ENCODE measurements around the gene PDK1. TPM values are rescaled to one million over a fixed set of nuclear protein-coding genes. Genes with fewer than 3 reads are reported as not detected.
"Not testable (repeated sequence)": the region's sequence is repeated elsewhere in the genome, so short reads cannot be mapped to it uniquely, and the experiment has no call there.

PDK1 gene
- 10 to 100 TPM; 18.3 to 22.9 (median 19.5) TPM for total RNA-seq

GRCh38 chr2:172555522-172556283, at the start of gene PDK1:
PDK1 (plus strand) TSS chr2:172556090; CDS start chr2:172556151, 61 bp downstream.
- no peaks in the 10 kb centered on the region for H3K27me3 Mint-ChIP-seq (ENCODE audit: low read depth)
- DNase-seq (peak; percentile 88), ATAC-seq (peak; percentile 94 to 95)
- H3K9me3 Mint-ChIP-seq = no peaks in the 10 kb centered on the region
- peak within 1 kb of the TSS; percentile 94 for H3K4me3 Mint-ChIP-seq
- peaks cover 53% of the 10 kb centered on the region for H3K4me1 Mint-ChIP-seq (ENCODE audit: low read depth)
- H3K36me3 Mint-ChIP-seq (ENCODE audit: insufficient read depth) = peaks cover 5% of the 10 kb centered on the region

DNA sequence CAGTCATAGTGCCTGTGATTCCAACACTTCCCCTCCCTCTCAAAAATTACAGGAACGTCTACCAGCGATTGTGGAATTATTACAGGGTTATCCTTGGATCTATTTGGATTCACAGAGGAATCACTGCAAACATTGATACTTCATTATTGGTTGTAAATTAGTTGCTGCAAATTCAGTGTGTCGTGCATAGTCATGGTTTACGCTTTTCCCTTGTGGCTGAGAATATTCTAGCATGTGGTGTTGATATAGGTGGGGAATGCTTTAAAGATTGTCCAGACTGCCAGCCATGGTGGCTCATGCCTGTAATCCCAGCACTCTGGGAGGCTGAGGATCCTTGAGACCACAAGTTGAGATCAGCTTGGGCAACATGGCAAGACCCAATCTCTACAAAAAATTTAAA, 48.7 kb upstream of the PDK1 start:
- Mint-ChIP-seq H3K9me3 (peaks cover 5% of the 10 kb centered on the region), H3K36me3 (ENCODE audit: insufficient read depth) (peaks cover 35% of the 10 kb centered on the region)

DNA sequence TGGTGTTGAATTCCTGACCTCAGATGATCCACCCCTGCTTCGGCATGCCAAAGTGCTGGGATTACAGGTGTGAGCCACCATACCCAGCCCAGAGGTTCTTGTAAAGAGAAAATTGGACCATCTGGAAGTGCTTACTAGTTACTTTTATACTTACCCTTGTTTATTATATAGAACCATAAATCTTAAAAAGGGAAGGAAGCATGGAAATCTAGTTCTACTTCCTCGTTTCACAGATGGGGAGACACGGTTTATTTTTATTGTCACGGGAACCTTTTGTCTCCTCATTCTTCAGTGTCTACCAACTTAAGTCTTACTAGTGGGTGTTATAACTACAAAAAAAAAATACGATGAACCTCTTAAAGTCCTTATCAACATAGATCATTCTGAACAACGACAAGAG, 45.8 kb upstream of the PDK1 start:
- Mint-ChIP-seq H3K4me3 (peak overlapping the region; percentile 17), H3K4me1 (ENCODE audit: low read depth) (peaks cover 29% of the 10 kb centered on the region), H3K36me3 (ENCODE audit: insufficient read depth) (peaks cover 28% of the 10 kb centered on the region), H3K27me3 (ENCODE audit: low read depth) (no peaks in the 10 kb centered on the region), H3K9me3 (peaks cover 26% of the 10 kb centered on the region)
- ATAC-seq (no peak), DNase-seq (no peak)

More for the DNA sequence above, 48.7 kb upstream of the PDK1 start:
- no peaks in the 10 kb centered on the region for H3K27me3 Mint-ChIP-seq (ENCODE audit: low read depth)
- no peak for DNase-seq
- no peak for ATAC-seq
- H3K4me3 Mint-ChIP-seq = no peak overlapping the region
- H3K4me1 Mint-ChIP-seq (ENCODE audit: low read depth) = peaks cover 30% of the 10 kb centered on the region

DNA sequence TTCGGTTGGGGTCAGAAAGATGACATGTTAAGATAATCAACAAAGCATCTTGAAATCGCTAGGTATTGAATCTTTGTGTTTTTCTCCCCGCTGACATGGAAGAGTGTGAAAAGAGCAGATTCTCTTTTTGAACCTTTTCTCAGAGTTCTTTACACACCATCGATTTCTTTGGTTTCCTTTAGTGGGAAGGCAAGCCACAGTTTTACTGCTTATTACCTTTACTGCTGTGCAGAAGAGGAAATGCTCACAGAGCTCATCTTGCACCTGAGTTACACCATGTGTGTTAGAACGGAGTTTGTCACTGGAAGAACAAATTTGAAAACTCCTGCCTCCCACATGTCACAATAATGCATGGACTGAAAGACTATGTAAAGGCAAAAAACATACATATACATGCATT, 45.3 kb upstream of the PDK1 start:
- H3K4me1 Mint-ChIP-seq (ENCODE audit: low read depth) = peaks cover 29% of the 10 kb centered on the region
- ATAC-seq = no peak
- peaks cover 26% of the 10 kb centered on the region for H3K9me3 Mint-ChIP-seq
- peaks cover 24% of the 10 kb centered on the region for H3K36me3 Mint-ChIP-seq (ENCODE audit: insufficient read depth)
- peak overlapping the region; percentile 17 for H3K4me3 Mint-ChIP-seq
- DNase-seq = no peak
- H3K27me3 Mint-ChIP-seq (ENCODE audit: low read depth) = no peaks in the 10 kb centered on the region

DNA sequence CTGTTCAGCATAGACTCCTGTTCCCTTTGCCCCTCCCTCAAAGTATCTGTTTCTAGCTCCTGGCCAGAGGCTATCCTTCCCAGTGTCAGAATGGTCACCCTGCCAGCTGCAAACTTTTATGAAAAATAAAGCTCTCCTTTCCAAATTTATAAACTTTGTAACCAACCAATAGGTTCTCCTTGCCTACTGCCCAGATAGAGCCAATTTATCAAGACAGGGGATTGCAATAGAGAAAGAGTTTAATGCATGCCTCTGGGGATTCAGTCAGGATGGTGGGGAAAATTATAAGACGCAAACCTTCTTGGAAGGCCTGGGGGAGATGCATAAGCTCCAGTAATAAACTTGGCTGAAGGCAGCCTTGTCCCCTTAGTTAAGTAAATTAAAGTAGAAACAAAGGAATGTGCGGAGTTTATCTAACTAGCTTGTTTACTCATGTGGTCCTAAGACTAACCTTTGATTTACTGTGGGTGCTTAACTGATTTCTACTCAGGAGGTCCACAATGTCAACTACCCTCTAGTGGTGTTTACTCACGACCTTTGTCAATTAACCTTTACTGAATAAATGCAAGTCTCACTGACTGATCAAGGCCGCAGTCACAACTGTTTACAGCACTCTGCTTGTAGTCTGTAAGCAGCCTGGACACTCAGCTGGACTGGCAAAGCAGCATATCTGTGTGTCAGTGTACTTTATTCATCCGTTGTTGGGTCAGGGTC, 42.9 kb upstream of the PDK1 start:
- ATAC-seq = no peak
- H3K36me3 Mint-ChIP-seq (ENCODE audit: insufficient read depth) = peaks cover 14% of the 10 kb centered on the region
- peaks cover 26% of the 10 kb centered on the region for H3K9me3 Mint-ChIP-seq

GRCh38 chr2:172513524-172513900, 42.4 kb upstream of the PDK1 start:
- H3K4me1 Mint-ChIP-seq (ENCODE audit: low read depth) = peaks cover 22% of the 10 kb centered on the region
- ATAC-seq = no peak
- H3K4me3 Mint-ChIP-seq = no peak overlapping the region
- H3K27me3 Mint-ChIP-seq (ENCODE audit: low read depth) = no peaks in the 10 kb centered on the region
- peaks cover 26% of the 10 kb centered on the region for H3K9me3 Mint-ChIP-seq
- H3K36me3 Mint-ChIP-seq (ENCODE audit: insufficient read depth) = peaks cover 13% of the 10 kb centered on the region
- no peak for DNase-seq

More for the DNA sequence above, 42.9 kb upstream of the PDK1 start:
- Mint-ChIP-seq H3K27me3 (ENCODE audit: low read depth) (no peaks in the 10 kb centered on the region), H3K4me3 (no peak overlapping the region), H3K4me1 (ENCODE audit: low read depth) (peaks cover 27% of the 10 kb centered on the region)
- DNase-seq = no peak

GRCh38 chr2:172513935-172514586, 41.8 kb upstream of the PDK1 start:
- Mint-ChIP-seq H3K4me1 (ENCODE audit: low read depth) (peaks cover 21% of the 10 kb centered on the region), H3K4me3 (no peak overlapping the region), H3K9me3 (peaks cover 26% of the 10 kb centered on the region), H3K36me3 (ENCODE audit: insufficient read depth) (peaks cover 11% of the 10 kb centered on the region), H3K27me3 (ENCODE audit: low read depth) (no peaks in the 10 kb centered on the region)
- ATAC-seq (no peak), DNase-seq (no peak)

- DNase-seq = no peak
- Mint-ChIP-seq H3K4me1 (ENCODE audit: low read depth) (peaks cover 6% of the 10 kb centered on the region), H3K9me3 (peaks cover 41% of the 10 kb centered on the region), H3K4me3 (no peak overlapping the region), H3K36me3 (ENCODE audit: insufficient read depth) (peaks cover 18% of the 10 kb centered on the region), H3K27me3 (ENCODE audit: low read depth) (no peaks in the 10 kb centered on the region)
- ATAC-seq = no peak
Measured at GRCh38 chr2:172516299-172516698, 39.6 kb upstream of the PDK1 start.

- Mint-ChIP-seq H3K36me3 (ENCODE audit: insufficient read depth) (peaks cover 14% of the 10 kb centered on the region), H3K9me3 (peaks cover 24% of the 10 kb centered on the region), H3K27me3 (ENCODE audit: low read depth) (no peaks in the 10 kb centered on the region), H3K4me1 (ENCODE audit: low read depth) (peaks cover 2% of the 10 kb centered on the region), H3K4me3 (no peak overlapping the region)
- no peak for DNase-seq
- no peak for ATAC-seq
Measured at GRCh38 chr2:172518995-172519394, 36.9 kb upstream of the PDK1 start.

GRCh38 chr2:172525601-172526000, 30.3 kb upstream of the PDK1 start:
- H3K4me3 Mint-ChIP-seq = no peak overlapping the region
- DNase-seq (no peak), ATAC-seq (no peak)
- H3K27me3 Mint-ChIP-seq (ENCODE audit: low read depth) = no peaks in the 10 kb centered on the region
- H3K36me3 Mint-ChIP-seq (ENCODE audit: insufficient read depth) = peaks cover 22% of the 10 kb centered on the region
- no peaks in the 10 kb centered on the region for H3K4me1 Mint-ChIP-seq (ENCODE audit: low read depth)
- peaks cover 24% of the 10 kb centered on the region for H3K9me3 Mint-ChIP-seq

DNA sequence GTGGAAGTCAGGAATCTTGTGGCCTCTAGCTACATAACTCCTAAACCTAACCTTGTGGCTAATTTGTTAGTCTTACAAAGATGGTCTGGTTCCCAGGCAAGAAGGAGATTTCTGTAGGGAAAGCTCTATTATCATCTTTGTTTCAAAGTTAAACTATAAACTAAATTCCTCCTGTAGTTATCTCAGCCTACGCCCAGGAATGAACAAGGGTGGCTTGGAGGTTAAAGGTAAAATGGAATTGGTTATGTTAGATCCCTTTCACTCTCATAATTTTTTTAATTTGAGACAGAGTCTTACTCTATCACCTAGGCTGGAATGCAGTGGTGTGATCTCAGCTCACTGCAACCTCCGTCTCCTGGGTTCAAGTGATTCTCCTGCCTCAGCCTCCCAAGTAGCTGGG, 24.6 kb upstream of the PDK1 start:
- no peaks in the 10 kb centered on the region for H3K4me1 Mint-ChIP-seq (ENCODE audit: low read depth)
- DNase-seq (no peak), ATAC-seq (no peak)
- peaks cover 39% of the 10 kb centered on the region for H3K36me3 Mint-ChIP-seq (ENCODE audit: insufficient read depth)
- H3K4me3 Mint-ChIP-seq = no peak overlapping the region
- H3K27me3 Mint-ChIP-seq (ENCODE audit: low read depth) = no peaks in the 10 kb centered on the region
- peaks cover 34% of the 10 kb centered on the region for H3K9me3 Mint-ChIP-seq

DNA sequence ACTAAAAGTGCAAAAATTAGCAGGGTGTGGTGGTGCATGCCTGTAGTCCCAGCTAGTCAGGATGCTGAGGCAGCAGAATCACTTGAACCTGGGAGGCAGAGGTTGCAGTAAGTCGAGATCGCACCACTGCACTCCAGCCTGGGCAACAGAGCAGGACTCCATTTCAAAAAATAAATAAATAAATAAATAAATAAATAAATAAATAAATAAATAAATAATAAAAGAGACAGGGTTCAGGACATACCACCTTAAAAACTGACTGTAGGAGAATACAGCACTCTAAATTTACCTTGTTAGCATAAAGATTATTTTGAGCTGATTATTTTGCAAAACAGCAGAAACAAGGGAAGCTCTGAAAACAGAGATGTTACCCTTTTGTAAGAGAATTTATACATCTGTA, 23.4 kb upstream of the PDK1 start:
- Mint-ChIP-seq H3K36me3 (ENCODE audit: insufficient read depth) (peaks cover 38% of the 10 kb centered on the region), H3K9me3 (peaks cover 32% of the 10 kb centered on the region)
- not testable (repeated sequence) for H3K4me1 Mint-ChIP-seq (ENCODE audit: low read depth); H3K4me3 Mint-ChIP-seq; DNase-seq; H3K27me3 Mint-ChIP-seq (ENCODE audit: low read depth); ATAC-seq

- Mint-ChIP-seq H3K4me3 (no peak overlapping the region), H3K4me1 (ENCODE audit: low read depth) (no peaks in the 10 kb centered on the region), H3K36me3 (ENCODE audit: insufficient read depth) (peaks cover 38% of the 10 kb centered on the region), H3K9me3 (peaks cover 32% of the 10 kb centered on the region), H3K27me3 (ENCODE audit: low read depth) (no peaks in the 10 kb centered on the region)
- DNase-seq (no peak), ATAC-seq (no peak)
Measured at GRCh38 chr2:172533687-172534086, 22.2 kb upstream of the PDK1 start.

DNA sequence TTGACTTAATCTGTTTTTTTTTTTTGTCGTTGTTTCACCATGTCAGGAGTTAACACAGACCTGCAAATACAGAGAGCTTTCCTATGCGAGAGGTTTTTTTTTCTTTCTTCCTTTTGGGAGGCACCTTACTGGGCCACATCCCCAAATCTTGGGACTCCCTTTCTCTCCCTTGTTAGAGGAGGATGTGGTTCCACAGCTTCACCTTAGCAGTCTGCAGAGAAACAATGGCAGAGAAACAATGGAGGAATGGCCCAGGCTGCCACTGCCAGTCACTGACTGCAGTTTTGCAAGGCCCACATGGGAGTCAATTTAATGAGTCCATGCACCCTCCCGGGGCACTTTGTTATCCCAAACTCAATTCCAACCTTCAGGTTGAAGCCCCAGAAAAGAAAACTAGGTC, 20.8 kb upstream of the PDK1 start:
- peaks cover 31% of the 10 kb centered on the region for H3K9me3 Mint-ChIP-seq
- no peaks in the 10 kb centered on the region for H3K27me3 Mint-ChIP-seq (ENCODE audit: low read depth)
- peaks cover 35% of the 10 kb centered on the region for H3K36me3 Mint-ChIP-seq (ENCODE audit: insufficient read depth)
- no peaks in the 10 kb centered on the region for H3K4me1 Mint-ChIP-seq (ENCODE audit: low read depth)
- H3K4me3 Mint-ChIP-seq = no peak overlapping the region
- DNase-seq (no peak), ATAC-seq (no peak)
